Adipocyte (in vitro differentiated cells): Measurements from ENCODE around the gene MYO1E.

Experiments
- DNase-seq: peaks from one replicate; pipeline ENCODE4 v3.0.0-alpha.2; 2015; ENCODE audit warnings: low read depth
- H3K27me3 ChIP-seq: replicated peaks from 2 replicates; pipeline ENCODE4 v1.7.0; 2013; ENCODE audit warnings: mild to moderate bottlenecking, low read length, moderate library complexity; ENCODE audit not compliant: control insufficient read depth, insufficient read depth
- H3K36me3 ChIP-seq: 2 replicates; pipeline ENCODE4 v1.7.0; 2013; ENCODE audit warnings: low read length, mild to moderate bottlenecking, moderate library complexity; ENCODE audit not compliant: control insufficient read depth, insufficient read depth, severe bottlenecking
- H3K4me1 ChIP-seq: 2 replicates; pipeline ENCODE4 v1.7.0; 2013; ENCODE audit warnings: mild to moderate bottlenecking, low read length, moderate library complexity; ENCODE audit not compliant: control insufficient read depth, insufficient read depth
- H3K4me3 ChIP-seq: 2 replicates; pipeline ENCODE4 v1.7.0; 2013; ENCODE audit warnings: mild to moderate bottlenecking, low read length, moderate library complexity
- H3K9ac ChIP-seq: 2 replicates; pipeline ENCODE4 v1.7.0; 2013; ENCODE audit warnings: mild to moderate bottlenecking, low read length, moderate library complexity
- H3K9me3 ChIP-seq: 2 replicates; pipeline ENCODE4 v1.7.0; 2013; ENCODE audit warnings: mild to moderate bottlenecking, low read length, moderate library complexity; ENCODE audit not compliant: control insufficient read depth

Gene MYO1E

DNA sequence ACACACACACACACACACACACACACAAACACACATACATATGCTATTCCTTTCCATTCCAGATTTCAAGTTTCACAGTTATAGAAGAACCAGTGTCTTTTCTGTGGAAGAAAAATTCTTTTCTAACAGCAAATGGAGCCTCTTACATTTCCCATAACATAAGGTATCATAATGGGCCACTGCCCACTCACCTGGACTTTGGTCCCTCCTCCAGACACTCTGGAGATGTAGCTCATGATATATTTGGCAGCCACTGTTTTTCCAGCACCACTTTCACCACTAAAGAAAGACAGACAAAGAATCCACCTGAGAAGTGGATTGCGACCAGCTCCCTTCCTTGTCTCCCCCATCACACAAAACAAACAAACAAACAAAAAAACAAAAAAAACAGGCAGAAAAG is 136.3 kb downstream of the MYO1E start:
- no peaks in the 10 kb centered on the region for H3K27me3 ChIP-seq
- H3K36me3 ChIP-seq = peaks cover 19% of the 10 kb centered on the region
- DNase-seq = no peak
- H3K4me3 ChIP-seq = no peak overlapping the region
- no peaks in the 10 kb centered on the region for H3K9me3 ChIP-seq
- H3K4me1 ChIP-seq = peaks cover 35% of the 10 kb centered on the region
- no peak overlapping the region for H3K9ac ChIP-seq

DNA sequence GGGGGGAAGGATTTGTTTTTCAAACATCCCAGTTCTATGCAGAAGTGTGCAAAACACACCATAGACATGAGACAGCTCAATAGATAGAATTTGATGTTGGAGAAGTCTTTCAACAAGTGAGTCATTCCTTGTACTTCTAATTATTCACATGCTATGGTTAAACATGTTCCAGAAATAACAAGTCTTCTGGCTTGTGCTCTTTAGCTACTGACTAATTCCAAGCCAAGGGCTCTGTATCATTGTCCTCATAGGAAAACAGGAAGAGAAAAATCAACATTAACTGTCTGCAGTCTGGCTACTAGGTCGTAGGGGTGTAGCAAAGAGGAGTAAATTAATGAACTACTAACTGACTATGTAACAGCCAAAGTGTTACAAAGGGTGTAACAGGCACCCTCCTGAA is 140.2 kb downstream of the MYO1E start:
- peak; percentile 74 for DNase-seq
- peaks cover 20% of the 10 kb centered on the region for H3K4me1 ChIP-seq
- H3K9me3 ChIP-seq = no peaks in the 10 kb centered on the region
- H3K4me3 ChIP-seq = no peak overlapping the region
- peak overlapping the region; percentile 61 for H3K9ac ChIP-seq
- H3K27me3 ChIP-seq = no peaks in the 10 kb centered on the region
- peaks cover 38% of the 10 kb centered on the region for H3K36me3 ChIP-seq

DNA sequence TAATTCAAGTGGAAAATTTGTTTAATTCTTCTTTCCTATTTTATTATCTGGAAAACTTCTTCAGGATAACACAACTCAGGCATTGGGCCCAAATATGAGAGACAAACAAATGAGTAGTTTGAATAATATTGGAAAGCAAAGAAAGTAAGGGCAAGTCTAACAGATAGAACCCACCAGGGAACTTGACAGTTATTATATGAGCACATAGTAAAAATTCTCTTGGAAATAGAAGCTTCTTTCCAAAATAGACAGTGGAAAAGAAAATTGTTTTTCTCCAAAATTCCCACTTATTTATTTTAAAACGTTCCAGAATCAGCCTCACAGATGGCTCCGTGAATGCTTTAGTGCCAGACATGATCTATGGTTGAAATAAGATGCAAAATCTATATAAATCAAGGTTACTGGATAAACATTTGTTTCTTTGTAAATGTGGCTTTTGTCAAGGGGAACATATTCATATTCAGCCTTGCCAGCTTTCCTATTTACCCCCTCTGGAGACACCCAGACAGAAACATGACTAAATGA is 142.1 kb downstream of the MYO1E start:
- no peak overlapping the region for H3K4me3 ChIP-seq
- peaks cover 52% of the 10 kb centered on the region for H3K36me3 ChIP-seq
- H3K4me1 ChIP-seq = peaks cover 20% of the 10 kb centered on the region
- H3K27me3 ChIP-seq = no peaks in the 10 kb centered on the region
- H3K9ac ChIP-seq = no peak overlapping the region
- no peaks in the 10 kb centered on the region for H3K9me3 ChIP-seq
- no peak for DNase-seq

DNA sequence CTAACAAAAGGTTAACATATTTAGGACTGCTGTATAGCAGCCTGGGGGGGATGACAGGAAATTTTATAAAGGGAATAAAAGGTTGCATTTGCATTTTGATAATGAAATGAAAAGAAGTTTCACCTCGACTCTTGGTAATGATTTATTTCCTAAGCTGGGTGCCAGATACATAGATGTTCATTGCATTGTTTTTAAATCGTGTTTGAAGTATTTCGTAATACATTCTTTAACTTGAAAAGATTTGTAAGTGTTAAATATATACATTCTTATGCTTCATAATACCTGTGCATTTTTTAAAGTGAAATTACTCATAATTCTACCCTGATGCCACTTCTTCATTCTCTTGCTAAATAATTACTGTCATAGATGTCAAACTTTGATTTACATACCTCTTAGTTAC is 143.2 kb downstream of the MYO1E start:
- peaks cover 20% of the 10 kb centered on the region for H3K4me1 ChIP-seq
- peaks cover 58% of the 10 kb centered on the region for H3K36me3 ChIP-seq
- H3K9ac ChIP-seq = no peak overlapping the region
- no peak overlapping the region for H3K4me3 ChIP-seq
- no peaks in the 10 kb centered on the region for H3K27me3 ChIP-seq
- H3K9me3 ChIP-seq = no peaks in the 10 kb centered on the region
- no peak for DNase-seq

DNA sequence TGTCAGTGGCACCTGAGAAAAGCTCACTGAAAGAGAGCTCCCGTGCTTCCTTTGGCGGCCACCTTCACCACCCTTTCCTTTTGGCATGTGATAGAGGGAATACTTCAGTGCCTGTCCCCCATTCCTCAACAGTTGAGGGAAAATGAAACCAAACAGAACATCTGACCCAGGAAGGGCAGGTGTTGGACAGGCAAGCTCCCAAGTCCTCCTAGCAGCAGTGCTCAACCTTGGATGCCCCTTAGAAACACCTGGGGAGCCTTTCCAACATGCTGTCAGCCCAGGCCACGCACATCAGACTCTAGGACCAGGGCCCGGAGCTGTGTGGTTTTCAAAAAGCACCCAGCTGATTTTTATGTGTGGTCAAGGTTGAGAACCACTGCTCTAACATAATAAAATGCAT is 143.7 kb downstream of the MYO1E start:
- Histone ChIP-seq H3K36me3 (peaks cover 58% of the 10 kb centered on the region), H3K9ac (no peak overlapping the region), H3K9me3 (no peaks in the 10 kb centered on the region), H3K4me1 (peaks cover 20% of the 10 kb centered on the region), H3K4me3 (no peak overlapping the region), H3K27me3 (no peaks in the 10 kb centered on the region)
- DNase-seq = no peak

DNA sequence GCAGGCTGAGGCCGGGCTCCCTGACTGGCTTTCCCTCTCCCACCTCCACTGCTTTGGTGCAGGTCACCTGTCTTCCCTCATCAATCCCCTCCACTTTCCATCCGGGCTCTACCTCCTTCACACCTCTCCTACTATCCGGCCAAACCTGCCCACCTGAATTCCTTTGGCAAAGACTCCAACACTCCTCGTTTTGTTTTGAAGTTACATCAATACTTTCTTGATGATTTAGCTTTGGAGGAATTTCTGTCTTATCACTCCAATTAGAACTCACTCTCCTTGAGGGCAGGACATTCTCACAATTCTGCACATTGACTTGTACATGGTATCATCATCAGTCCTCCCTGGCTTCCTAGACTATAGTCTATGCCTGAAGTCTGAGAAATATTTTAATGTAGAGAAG is 145.7 kb downstream of the MYO1E start:
- peaks cover 9% of the 10 kb centered on the region for H3K4me1 ChIP-seq
- H3K9me3 ChIP-seq = no peaks in the 10 kb centered on the region
- H3K27me3 ChIP-seq = no peaks in the 10 kb centered on the region
- no peak for DNase-seq
- no peak overlapping the region for H3K9ac ChIP-seq
- no peak overlapping the region for H3K4me3 ChIP-seq
- peaks cover 75% of the 10 kb centered on the region for H3K36me3 ChIP-seq

DNA sequence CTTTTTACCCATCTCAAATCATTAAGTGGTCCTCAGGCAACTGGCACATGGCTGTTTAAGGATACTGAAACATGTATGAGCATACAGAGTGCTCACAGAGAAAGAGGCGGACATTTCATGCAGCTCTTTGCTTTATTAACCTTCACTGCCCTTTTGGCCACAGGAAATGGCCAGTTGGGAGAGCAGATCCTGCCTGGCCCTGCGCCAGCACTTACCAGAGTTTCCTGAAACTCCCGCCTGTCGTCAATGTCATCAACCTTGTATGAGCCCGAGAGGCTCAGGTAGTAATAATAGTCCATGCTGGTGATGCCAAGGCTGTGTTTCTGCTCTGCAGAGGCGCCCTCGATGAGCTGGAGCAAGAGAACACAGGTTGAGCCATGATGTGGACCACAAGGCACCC is 148.2 kb downstream of the MYO1E start:
- Histone ChIP-seq H3K4me3 (no peak overlapping the region), H3K4me1 (peaks cover 7% of the 10 kb centered on the region), H3K27me3 (no peaks in the 10 kb centered on the region), H3K9ac (no peak overlapping the region), H3K9me3 (no peaks in the 10 kb centered on the region), H3K36me3 (peaks cover 82% of the 10 kb centered on the region)
- no peak for DNase-seq

DNA sequence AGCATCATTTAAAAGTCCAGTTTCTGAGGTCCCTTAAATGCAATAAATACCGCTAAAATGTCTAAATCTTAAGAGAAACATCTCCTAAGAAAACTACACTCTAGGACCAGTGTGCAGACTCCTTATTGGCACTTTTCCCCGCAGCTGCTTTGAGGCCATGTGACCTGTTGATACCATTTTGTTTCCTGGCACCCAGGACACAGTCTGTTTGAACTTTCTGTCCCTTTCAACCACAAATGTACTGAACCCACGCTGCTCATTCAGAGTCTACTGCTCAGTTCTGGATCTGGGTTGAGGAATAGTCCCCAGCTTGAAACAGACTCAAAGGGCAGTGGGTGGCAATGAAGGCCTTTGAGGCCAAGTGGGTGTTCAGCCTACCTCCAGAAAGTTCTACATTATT is 148.9 kb downstream of the MYO1E start:
- Histone ChIP-seq H3K9me3 (no peaks in the 10 kb centered on the region), H3K4me1 (peaks cover 7% of the 10 kb centered on the region), H3K9ac (no peak overlapping the region), H3K4me3 (no peak overlapping the region), H3K27me3 (no peaks in the 10 kb centered on the region), H3K36me3 (peaks cover 83% of the 10 kb centered on the region)
- no peak for DNase-seq

DNA sequence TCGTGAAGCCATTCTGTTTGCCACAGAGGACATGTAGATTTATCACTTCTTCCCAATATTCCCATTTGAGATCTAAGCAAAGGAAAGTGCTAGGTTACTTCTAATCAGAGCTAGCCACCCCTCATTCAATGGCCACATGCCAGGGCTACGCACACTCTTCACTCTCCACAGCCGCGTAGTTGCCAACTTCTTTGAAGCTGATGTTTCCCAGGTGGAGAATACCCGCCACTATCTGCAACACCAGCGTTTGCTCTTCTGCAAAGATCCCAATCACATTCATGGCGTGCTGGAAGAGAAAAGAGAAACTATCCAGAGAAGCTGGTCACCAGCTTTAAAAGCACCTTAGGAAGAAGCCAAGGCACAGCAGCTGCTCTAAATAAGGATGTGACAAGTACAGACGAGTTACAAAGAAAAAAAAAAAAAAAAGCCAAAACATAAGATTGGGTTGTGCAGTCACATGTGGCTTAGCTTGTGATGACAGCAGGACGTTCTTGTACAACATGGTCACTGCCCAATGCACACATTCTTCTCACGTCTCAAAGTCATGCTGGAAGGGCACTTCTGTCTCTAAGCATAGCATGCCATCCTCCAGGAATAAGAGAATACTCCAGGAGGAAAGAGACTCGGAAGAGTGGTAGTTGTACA is 149.6 kb downstream of the MYO1E start:
- DNase-seq = no peak
- no peaks in the 10 kb centered on the region for H3K9me3 ChIP-seq
- peaks cover 84% of the 10 kb centered on the region for H3K36me3 ChIP-seq
- H3K4me3 ChIP-seq = no peak overlapping the region
- H3K4me1 ChIP-seq = peaks cover 7% of the 10 kb centered on the region
- no peaks in the 10 kb centered on the region for H3K27me3 ChIP-seq
- no peak overlapping the region for H3K9ac ChIP-seq

DNA sequence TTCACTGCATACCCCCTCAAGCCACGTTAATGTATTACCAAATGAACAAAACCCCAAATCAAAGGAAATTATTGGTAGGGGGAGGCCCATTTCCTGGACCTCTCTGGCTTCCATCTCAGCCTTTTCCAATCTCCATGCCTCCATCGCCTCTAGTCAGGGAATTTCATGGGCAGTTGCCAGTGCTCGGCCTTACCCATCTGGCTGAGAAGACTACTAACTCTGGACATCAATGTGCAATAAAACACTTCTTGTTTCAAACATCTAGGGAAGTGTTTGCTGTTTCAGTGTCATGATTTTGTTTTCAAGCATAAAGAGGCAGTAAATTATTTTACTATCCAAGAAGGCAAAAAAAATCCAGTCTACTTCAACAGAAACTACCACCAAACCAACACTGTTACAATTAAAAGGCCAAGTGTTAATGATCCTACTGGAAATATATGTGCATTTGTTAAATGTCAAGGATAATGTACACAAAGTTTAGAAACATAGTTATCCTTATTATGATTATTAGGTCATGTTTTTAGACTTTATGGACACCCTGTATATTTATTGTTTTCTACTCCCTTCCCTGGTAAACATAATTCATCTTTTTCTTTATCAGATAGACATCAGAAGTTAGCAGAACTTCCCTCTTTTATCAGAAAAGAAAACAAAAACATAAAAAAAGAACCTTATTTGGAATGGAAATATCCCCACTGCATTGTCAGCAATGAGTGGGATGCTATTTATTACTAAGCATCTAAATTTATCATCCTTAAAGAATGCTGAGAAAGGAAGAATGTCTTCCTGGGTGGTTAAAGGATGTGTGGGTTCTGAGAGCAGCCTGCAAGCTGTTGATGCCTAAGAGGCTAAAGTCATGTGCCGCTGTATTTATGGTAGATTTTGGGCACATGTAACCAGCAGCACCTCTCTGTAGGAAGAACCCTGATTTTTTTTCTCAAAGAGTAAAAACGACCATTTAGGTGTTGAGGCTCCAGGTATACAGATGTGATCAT is 150.9 kb downstream of the MYO1E start:
- Histone ChIP-seq H3K9ac (peak overlapping the region; percentile 65), H3K27me3 (no peaks in the 10 kb centered on the region), H3K9me3 (no peaks in the 10 kb centered on the region), H3K36me3 (peaks cover 83% of the 10 kb centered on the region), H3K4me1 (peaks cover 7% of the 10 kb centered on the region), H3K4me3 (no peak overlapping the region)
- peak; percentile 67 for DNase-seq

DNA sequence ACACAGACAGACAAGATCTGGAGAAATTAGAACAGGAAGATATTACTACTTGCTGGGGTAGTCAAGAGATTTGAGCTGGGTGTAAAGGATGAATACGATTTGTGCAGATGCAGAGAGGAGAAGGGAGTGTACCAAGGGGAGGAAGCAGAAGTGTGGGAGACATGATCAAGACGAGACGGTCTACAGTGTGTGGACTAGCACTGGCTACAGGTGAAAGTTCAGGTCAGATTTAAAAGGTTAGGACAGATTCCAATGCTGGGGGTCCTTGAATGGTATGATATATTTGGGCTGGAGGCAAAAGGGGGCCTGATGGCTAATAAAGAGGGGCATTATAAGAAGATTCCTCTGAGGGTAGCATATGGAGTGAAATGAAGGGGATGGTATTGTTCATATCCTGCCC is 154.0 kb downstream of the MYO1E start:
- H3K36me3 ChIP-seq = peaks cover 82% of the 10 kb centered on the region
- H3K27me3 ChIP-seq = no peaks in the 10 kb centered on the region
- H3K9me3 ChIP-seq = no peaks in the 10 kb centered on the region
- no peak overlapping the region for H3K9ac ChIP-seq
- H3K4me3 ChIP-seq = no peak overlapping the region
- peaks cover 7% of the 10 kb centered on the region for H3K4me1 ChIP-seq
- no peak for DNase-seq
